Activated CD4-positive, alpha-beta T cell treated with anti-CD3 and anti-CD28 coated beads for 1 hour (primary cell): ENCODE results near the gene RAB22A.
"Not testable (repeated sequence)": the region's sequence is repeated elsewhere in the genome, so short reads cannot be mapped to it uniquely, and the experiment has no call there.

Experiments
- DNase-seq: peaks from one replicate; pipeline ENCODE4 v3.0.0-alpha.2; 2020

RAB22A gene

DNA sequence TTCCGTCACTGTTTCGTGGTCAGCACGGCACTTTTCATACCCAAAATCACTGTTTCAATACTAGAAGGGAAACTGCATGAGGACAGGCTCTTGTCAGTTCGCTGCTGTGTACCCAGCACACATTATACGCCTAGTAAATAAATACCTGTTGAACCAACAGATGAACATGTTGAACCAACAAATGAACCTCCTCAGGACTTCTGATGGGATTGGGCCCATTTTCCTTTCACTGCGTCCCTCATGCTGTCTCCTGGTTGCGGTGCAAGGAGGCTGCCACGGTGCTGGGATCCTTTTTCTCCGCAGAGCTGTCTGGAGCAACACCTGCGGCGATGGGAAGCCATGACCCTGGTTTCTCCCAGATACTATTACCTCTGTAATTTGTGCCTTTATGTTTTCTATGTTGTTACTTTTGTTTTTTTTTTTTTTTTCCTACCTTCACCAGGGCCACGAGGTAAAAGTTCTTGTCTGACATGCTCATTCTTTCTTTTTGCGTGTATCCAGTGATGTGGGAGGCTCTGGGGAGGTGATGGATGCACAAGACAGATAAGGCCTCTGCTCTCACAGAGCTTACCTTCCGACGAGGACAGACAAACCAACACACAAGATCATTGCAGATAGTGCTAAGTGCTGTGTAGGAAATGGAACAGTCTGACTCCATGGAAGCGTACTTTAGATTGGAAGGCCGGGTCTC is 80.6 kb downstream of the RAB22A start:
- DNase-seq = no peak

DNA sequence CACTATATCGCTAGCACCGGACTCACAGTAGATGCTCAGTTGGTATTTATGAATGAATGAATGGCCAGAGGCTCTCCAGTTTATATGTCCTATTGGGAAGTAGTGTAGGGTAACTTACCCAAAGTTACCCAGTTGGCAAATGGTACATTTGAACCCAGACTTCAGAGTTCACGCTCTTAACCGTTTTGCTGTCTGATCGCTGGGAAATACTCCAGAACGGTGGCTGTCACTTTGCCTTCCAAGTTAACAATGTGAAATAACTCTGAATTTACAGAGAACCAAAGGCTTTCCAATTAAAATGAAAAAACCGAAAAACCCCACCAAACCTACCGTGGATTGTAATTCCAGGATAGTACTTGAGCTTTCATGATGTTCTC is 81.1 kb downstream of the RAB22A start:
- no peak for DNase-seq

DNA sequence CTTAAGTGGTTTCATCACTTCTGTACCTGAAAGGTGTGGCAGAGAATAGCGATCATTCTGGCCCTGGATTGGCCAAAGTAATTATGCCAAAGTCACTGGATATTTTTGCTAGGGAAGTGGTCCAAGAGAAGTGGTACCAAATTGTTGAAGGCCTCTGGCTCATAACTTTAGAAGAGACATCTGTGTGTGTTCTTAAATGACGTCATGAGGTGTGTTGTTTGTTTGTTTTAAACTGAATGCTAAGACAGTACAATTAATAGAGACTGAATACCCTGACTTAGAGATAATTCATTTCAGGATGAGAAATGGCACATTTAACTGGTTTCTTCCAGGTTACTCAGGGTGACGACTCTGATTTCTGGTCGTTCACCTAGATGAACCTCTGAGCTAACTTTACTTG is 82.8 kb downstream of the RAB22A start:
- DNase-seq = no peak

DNA sequence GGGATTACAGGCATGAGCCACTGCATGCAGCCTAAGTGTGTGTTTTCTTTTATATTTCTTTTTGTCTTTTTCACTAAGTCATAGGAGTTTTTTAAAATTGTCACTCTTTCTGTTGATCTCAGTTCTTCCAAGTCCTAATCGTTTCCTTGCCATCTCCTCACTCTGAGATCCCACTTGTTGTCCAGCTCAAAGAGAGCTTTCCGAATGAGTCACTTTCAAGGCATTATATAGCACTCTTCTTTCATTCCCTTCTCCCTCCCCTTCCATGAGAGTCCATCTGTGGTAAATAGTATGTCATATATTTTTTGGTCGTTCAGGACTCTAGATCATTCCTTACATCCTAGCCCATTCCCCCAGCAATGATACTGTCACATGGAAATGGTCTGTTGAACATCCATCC is 83.8 kb downstream of the RAB22A start:
- DNase-seq = no peak

DNA sequence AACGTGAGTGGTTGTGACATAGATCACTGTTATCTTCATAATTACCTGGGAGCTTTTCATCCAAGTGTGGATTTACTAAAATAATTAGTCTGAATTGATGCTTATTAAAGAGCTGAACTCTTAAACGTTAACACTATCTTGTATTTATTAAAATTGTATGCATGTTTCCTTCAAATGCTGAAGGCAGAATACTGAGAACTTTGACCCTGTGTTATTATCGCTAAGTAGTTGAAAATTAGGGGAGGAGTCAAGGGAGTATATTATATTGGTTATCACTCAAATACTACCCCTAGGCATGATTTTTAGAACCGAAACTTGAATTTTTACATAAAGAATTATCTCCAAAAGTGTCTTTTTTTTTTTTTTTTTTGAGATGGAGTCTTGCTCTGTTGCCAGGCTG is 85.3 kb downstream of the RAB22A start:
- no peak for DNase-seq

DNA sequence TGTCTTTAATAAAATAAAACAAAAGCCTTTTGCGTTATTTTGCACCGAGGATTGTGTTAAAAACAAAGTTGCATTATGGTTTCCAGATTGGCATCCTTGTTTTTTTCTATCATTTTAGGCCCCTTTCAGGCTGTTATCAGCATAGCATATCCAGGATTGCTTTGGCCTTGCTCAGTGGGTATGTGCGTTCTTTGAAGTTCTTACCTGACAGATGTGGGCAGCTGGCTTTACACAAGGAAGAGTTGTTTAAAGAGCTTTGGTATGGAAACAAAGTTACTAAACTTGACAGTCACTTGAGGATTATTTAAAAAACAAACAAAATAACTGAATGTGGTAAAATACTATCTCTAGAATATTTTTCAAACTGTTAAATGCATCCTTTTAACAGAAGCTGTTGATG is 86.1 kb downstream of the RAB22A start:
- DNase-seq = no peak

DNA sequence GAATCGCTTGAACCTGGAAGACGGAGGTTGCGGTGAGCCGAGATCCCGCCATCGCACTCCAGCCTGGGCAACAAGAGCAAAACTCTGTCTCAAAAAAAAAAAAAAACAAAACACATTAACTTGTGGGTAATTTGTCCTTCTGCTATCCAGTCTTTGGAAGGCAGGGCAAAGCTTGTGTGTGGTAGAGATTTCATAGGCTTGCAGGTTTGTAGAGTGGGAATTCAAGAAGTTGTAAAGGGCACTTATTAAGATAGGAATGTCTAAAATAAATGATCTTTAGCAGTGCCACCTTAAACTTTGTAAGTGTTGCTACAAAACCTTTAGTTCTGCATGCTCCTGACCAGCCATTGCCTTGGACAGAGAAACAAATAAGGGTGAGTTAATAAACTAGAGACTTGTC is 87.9 kb downstream of the RAB22A start:
- no peak for DNase-seq

DNA sequence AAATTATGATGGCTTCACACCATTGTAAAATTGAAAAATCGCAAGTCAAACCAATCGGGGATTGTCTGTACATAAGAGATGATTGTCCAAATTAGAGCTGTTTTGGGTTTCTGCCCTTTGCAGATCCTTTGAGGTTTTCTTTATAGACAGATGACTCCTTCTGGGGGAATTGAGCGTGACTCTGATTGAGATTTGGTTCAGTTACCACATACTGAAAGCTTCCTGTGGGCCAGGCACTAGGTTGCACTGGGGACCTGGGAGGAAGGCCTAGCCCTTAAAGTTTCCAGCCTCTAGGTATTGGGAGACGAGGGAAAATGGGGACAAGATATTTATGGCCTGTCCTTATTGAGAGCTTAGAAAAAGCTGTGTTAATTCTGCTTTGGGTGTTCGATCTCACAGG is 88.7 kb downstream of the RAB22A start:
- no peak for DNase-seq

DNA sequence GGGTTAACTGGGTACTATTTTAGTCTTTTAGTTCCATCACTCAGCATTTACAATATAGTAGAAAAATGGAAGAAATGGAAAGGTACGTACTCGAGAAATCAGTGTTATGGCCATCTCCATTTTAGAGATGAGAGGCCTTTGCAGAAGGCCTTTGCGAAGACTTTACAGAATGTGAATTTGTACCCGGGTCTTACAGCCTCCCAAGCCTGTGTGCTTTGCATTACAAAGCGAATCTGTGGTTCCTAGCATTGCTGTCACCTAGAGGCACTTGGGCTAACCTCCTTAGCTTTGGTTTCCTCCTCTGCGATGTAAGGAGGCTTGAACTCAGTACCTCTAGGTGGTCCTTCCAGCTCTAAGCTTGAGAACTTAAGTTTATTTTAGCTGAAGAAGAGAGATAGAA is 90.4 kb downstream of the RAB22A start:
- DNase-seq = no peak

DNA sequence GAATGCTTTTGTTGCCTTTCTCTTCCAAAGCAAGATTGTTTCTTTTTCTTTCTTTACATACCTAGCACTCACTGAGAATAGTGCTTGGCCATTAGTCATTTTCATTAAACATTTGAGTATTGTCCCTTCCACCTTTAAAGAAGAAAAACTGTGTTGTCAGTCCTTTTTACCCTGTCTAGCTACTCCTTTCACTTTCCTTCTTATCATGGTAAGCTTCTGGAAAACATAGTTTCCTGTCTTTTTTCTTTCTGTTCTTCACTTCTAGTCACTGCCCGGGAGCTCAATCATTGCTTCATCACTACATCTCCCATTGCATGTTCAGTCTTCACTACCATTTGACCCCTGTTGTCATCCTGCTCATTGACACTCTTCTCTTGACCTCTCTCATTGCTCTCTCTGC is 91.6 kb downstream of the RAB22A start:
- no peak for DNase-seq

DNA sequence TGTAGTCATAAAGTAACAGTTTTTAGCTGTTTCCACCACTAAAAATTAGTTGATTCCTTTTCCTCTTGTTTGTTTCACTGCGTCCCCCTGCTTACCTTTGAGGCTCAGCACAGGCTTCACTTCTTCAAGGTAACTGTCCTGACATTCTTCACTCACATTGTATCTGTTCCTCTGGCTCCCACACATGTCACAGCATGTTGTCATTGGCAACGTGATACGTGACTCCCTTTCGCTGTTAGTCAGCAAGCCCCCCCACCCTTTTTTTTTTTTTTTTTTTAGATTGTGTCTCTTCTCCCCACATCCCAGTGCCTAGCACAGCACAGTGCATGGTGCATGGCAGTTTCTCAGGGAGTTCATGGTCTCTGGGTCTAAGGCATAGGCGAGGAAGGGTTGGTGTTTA is 92.8 kb downstream of the RAB22A start:
- no peak for DNase-seq

DNA sequence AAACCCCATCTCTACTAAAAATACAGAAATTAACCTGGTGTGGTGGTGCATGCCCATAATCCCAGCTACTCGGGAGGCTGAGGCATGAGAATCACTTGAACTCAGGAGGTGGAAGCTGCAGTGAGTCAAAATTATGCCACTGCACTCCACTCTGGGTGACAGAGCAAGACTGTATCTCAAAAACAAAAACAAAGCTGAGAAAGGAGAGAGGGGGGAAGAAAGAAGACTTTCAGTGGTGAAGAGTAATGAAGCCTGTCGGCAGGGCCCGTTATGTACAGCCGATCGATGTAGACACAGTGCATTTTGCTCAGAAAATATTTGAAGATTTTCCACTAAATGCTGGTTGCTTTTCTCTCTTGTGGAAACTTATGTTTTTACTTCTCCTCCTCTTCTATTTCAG is 93.3 kb downstream of the RAB22A start:
- no peak for DNase-seq

DNA sequence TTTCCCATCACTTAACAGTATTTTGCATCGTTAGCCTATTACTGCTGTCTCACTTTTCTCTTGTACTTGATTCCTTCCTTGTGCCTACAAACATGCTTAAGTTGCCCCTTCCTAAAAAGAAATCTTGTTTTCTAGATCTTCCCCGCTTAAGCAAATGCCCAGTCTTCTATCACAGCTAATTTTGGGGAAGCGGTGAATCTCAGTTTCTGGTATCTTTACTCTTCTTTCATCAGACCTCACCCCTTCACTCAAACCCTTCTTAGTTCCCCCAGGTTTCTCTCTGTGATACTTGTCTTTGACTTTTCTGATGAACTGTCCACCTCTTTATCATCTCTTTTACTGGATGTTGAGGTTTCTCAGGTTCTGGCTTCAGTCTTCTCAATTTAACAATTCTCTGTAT is 93.8 kb downstream of the RAB22A start:
- DNase-seq = no peak

DNA sequence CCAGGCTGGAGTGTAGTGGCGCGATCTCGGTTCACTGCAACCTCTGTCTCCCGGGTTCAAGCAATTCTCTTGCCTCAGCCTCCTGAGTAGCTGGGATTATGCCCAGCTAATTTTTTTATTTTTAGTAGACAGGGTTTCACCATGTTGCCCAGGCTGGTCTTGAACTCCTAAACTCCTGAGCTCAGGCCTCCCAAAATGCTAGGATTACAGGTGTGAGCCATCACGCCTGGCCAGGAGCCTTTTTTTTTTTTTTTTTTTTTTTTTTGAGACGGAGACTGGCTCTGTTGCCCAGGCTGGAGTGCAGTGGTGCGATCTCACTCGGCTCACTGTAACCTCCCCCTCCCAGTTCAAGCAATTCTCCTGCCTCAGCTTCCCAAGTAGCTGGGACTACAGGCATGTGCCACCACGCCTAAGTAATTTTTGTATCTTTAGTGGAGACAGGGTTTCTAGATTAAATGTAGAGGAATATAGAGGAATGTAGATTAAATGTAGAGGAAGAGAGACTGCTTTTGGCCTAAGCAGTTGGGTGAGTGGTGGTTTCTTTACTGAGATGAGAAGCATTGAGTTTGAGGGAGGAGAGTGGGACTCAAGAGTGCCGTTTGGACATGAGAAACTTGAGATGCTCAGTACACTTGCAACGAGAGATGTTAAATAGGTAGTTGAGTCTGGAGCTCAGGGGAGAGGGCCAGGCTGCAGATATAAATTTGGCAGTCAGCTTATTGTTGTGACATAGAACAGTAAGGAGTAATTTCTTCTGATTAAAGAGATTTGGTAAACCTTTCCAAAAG is 96.2 kb downstream of the RAB22A start:
- no peak for DNase-seq

DNA sequence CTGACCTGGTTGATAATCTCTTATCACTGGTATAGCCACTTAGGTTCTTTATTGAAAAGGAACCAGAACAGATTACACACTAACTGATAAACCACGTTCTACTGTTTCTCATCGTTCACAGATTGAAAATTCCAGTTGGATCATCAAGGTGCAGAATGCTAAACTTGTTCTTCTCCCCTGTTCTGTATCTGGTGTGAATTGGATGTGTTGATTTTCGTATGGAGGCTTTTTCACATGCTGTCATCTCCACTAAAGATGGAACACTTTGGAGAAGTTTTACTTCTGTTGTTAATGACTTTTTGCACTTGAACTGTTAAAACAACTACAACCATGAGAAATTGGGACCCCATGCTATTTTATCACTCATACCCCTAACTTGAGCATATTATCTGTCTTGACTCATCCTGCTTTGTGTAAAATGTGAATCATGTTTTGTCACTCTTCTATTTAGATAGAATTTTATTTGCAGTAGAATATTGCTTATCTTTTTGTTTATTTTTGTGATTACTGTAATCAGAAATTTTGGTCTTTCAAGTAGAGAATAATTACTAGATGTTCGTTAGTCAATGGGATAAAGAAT is 97.0 kb downstream of the RAB22A start:
- DNase-seq = no peak

DNA sequence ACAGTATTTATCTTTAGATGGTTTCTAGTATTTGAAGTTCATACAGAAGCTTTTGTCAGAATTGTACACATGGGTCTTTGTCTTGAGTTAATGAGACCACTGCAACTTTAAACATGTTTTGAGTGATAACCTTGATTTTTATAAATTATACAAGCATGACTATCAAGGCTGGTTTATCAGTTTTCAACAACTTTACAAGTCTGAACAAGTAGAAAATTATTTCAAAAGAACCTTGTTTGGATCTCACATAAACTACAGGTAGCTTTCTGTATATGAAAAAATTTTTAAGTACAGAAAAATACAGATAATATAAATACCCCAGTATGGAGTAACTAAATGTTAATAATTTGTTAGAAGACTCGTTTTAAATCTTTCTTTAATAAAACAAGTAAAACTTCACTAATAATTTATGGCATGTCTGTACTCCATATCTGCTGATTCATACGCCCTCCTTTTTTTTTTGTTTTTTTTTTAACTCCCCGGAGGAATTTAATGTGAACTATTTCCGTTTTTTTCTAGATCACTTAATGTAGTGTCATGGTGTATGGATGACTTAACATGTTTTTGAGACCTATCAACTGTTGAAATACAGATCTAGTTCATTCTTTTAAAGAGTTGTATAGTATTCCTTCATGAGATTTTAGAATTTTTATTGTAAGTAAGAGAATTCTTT is 97.8 kb downstream of the RAB22A start:
- no peak for DNase-seq

DNA sequence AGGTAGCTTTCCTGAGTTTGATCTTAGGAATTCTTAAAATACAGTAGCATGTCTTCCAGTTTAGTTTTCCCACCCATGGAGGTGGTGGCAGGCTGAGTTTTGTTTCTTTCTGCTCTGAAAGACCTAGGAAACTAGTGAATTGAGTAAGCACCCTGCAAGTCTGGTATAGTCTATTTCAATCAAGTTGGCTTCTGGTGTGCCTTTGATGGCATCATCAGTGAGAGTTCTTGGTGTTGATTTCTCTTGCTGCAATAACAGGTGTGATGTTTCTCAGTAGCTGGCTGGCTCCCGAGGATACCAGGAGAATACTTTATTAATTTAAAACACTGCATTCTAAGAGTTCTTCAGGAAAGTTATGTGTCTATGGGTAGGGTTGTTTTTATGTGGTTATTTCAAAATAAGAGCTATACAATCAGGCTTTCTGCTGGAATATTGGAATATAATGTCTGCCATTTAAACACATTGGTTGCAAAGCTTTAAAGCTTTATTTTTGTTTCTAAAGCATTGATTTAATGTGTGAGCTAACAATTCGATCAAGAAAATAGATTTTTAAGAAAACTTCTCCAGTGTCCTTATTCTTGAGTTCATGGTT is 98.5 kb downstream of the RAB22A start:
- no peak for DNase-seq

DNA sequence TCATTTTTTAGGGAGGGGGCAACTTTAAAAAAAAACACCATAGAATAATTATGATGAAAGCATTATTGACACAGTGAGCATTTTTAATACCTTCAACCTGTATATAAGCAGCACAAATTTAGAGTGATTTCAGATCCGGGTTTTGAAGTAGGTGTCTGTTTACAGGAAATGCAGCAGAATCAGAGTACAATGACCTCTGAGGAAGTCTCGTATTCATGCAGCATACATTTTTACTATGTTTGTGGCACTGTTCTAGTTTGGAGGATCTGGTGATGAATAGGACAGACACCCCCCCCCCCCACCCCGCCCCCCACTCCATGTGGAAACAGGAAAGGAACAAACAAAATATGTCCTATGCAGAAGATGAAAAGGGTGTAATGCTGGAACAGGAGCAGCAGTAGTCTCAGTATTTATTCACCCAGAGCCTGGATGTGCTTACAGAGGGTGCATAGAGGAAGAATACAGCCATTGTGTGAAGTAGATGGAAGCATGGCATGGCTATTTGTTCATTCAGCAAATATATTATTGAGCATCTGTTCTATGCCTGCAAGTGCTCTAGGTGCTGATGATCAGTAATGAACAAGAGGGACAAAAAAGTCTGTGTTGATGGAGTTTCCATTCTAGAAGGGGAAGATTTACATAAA is 99.2 kb downstream of the RAB22A start:
- no peak for DNase-seq

DNA sequence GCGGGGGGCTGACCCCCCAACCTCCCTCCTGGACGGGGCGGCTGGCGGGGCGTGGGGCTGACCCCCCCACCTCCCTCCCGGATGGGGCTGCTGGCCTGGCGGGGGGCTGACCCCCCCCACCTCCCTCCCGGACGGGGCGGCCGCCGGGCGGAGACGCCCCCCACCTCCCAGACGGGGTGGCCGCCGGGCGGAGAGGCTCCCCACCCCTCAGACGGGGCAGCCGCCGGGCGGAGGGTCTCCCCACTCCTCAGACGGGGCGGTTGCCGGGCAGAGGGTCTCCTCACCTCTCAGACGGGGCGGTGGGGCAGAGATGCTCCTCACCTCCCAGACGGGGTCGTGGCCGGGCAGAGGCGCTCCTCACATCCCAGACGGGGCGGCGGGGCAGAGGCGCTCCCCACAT is 104.7 kb downstream of the RAB22A start:
- not testable (repeated sequence) for DNase-seq

DNA sequence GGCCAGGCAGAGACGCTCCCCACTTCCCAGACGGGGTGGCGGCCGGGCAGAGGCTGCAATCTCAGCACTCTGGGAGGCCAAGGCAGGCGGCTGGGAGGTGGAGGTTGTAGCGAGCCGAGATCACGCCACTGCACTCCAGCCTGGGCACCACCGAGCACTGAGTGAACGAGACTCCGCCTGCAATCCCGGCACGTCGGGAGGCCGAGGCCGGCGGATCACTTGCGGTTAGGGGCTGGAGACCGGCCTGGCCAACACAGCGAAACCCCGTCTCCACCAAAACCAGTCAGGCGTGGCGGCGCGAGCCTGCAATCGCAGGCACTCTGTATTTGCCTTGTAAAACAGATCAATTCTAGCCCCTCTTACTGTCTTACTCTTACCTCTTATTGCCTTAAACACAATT is 105.3 kb downstream of the RAB22A start:
- not testable (repeated sequence) for DNase-seq

DNA sequence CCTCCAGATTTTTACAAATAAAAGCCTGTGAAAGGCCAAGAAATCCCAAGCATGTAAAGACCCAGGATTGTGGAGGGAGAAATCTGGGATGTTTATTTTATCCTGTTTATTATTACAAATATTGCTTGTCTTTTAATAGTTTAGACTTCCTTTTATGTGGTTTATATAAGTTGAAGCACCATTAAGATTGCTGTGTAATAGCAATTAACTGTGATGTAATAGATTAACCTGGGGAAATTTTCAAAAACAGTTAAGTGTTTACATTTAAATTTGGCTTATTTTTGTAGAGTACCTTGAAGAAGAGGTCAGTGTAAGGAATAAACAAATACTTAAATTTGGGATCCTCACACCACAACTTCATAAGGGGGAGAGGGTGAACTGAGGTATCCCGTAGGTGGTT is 106.5 kb downstream of the RAB22A start:
- no peak for DNase-seq

DNA sequence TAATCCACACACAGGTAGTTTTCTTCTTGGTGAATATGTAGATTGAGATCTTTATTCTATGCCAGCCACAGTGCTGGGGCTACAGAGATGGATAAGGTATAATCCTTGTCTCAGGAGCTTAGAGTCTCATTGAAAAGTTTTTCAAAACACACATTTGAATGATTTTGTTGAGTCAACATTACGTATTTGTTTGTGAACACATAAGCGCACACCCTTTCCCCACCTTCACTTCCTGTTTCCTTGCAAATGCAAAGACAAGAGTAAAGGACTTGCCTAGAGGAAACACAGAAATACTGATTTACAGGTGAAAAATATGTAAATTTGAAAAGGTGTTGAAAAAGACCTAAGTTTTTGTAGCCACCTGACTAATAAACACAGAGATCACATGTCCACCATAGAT is 107.3 kb downstream of the RAB22A start:
- no peak for DNase-seq
